ENCODE measurements around the gene SCART1. TPM values are rescaled to one million over a fixed set of nuclear protein-coding genes. Genes with fewer than 3 reads are reported as not detected.

Gene SCART1
- total and polyA plus RNA-seq, 2 of the 4 experiments (the other 2 are of a cell fraction), result 0.54 to 2.1 TPM

DNA sequence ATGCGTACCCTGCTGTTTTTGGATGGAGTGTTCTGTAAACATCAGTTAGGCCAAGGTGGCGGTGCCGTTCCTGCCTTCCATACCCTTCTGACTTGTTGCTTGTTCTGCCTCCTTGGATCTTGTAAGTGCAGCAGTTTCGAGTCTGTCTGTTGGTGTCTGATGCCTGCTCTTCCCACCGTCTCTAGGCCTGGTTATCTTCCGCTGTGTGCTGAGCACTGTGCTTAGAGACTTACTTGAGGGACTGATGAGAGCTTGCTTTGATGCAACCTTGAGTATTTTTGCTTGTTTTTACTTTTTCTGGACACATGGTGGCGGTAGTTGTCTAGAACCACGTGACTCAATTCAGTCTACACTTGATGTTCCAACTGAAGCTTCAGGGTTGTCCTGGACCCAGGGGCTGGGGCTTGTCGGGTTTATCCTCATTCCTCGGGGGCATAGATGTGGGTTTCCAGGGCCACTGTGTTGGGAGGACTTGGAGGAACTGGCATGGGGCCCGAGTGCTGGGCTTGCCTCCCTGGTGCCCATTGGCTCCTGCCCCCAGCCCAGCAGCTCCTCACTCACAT, 15.0 kb upstream of the SCART1 start:
- intact Hi-C loops (cut with micrococcal nuclease), result loop anchor here (5.0 kb wide), 1 partner anchor 59 kb away; no protein-coding TSS in a partner anchor
- H3K4ac ChIP-seq (ENCODE audit: low read depth, low read length), result no peak overlapping the region

More for the DNA sequence above, 15.0 kb upstream of the SCART1 start:
- Histone ChIP-seq H3K9ac (ENCODE audit: low read depth, low read length) (no peak overlapping the region), H3K79me1 (ENCODE audit: low read depth in 1 of 2, low read length in 2 of 2) (no peaks in the 10 kb centered on the region), H4K5ac (ENCODE audit: low read depth, low read length) (no peak overlapping the region), H3K27me3 (ENCODE audit: control insufficient read depth, insufficient read depth, low read length) (no peaks in the 10 kb centered on the region), H2BK5ac (ENCODE audit: low read depth, low read length, poor library complexity, severe bottlenecking) (no peak overlapping the region), H2AFZ (replicated peaks; ENCODE audit: low read length, poor library complexity) (no peak overlapping the region), H3K56ac (ENCODE audit: extremely low read depth, insufficient read depth, low read length) (no peak overlapping the region), H2BK20ac (ENCODE audit: low read depth, low read length) (no peak overlapping the region), H3K9me3 (ENCODE audit: control insufficient read depth, insufficient read depth, low read length) (no peaks in the 10 kb centered on the region), H4K8ac (ENCODE audit: low read depth in 2 of 2, low read length in 2 of 2) (no peak overlapping the region), H2BK120ac (ENCODE audit: low read depth, low read length) (no peak overlapping the region), H3K14ac (replicated peaks; ENCODE audit: low read depth, low read length) (no peak overlapping the region), H2AK9ac (replicated peaks; ENCODE audit: low read depth, low read length, poor library complexity) (no peak overlapping the region), H3K27ac (ENCODE audit: insufficient read depth, low read length) (no peak overlapping the region), H3K23ac (ENCODE audit: low read depth, low read length) (no peak overlapping the region), H3K36me3 (ENCODE audit: control insufficient read depth, insufficient read depth, low read length) (no peaks in the 10 kb centered on the region), H2BK15ac (ENCODE audit: low read depth, low read length) (no peak overlapping the region), H3K9me1 (ENCODE audit: insufficient read depth, low read length) (no peaks in the 10 kb centered on the region; the same call in 1 of the 2 replicates), H3K4me1 (ENCODE audit: control insufficient read depth, insufficient read depth, low read length) (no peaks in the 10 kb centered on the region), H3K4me3 (ENCODE audit: insufficient read depth, low read depth, low read length) (no peak overlapping the region), H3K4me2 (ENCODE audit: low read depth, low read length) (no peak overlapping the region), H4K20me1 (ENCODE audit: insufficient read depth, low read length) (no peaks in the 10 kb centered on the region), H3K18ac (ENCODE audit: low read depth, low read length) (no peak overlapping the region), H4K91ac (ENCODE audit: insufficient read depth, low read depth, low read length) (no peak overlapping the region), H2AK5ac (ENCODE audit: low read depth, low read length) (no peak overlapping the region)
- ChIA-PET CTCF (no interaction called here), POLR2A (ENCODE audit: unreplicated experiment) (no interaction called here)
- 76% methylated on average over 6 of the region's 11 CpGs; no CpG with 5 or more reads in 1 of the 2 experiments for WGBS, 2 experiments (ENCODE audit: extremely low coverage in 2 of 2, insufficient read length in 1 of 2)
- TF ChIP-seq, protein P1, sequence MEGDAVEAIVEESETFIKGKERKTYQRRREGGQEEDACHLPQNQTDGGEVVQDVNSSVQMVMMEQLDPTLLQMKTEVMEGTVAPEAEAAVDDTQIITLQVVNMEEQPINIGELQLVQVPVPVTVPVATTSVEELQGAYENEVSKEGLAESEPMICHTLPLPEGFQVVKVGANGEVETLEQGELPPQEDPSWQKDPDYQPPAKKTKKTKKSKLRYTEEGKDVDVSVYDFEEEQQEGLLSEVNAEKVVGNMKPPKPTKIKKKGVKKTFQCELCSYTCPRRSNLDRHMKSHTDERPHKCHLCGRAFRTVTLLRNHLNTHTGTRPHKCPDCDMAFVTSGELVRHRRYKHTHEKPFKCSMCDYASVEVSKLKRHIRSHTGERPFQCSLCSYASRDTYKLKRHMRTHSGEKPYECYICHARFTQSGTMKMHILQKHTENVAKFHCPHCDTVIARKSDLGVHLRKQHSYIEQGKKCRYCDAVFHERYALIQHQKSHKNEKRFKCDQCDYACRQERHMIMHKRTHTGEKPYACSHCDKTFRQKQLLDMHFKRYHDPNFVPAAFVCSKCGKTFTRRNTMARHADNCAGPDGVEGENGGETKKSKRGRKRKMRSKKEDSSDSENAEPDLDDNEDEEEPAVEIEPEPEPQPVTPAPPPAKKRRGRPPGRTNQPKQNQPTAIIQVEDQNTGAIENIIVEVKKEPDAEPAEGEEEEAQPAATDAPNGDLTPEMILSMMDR (conservative IDR thresholded peaks at IDR 0.05; ENCODE audit: low read depth, low read length), result 0 out of 2 replicates have a peak, but pooled peaks have one; percentile 30
- no peak for TF ChIP-seq RFX5 (IDR thresholded peaks at IDR 0.05; ENCODE audit: low read depth, low read length)
- TF ChIP-seq, protein P2, sequence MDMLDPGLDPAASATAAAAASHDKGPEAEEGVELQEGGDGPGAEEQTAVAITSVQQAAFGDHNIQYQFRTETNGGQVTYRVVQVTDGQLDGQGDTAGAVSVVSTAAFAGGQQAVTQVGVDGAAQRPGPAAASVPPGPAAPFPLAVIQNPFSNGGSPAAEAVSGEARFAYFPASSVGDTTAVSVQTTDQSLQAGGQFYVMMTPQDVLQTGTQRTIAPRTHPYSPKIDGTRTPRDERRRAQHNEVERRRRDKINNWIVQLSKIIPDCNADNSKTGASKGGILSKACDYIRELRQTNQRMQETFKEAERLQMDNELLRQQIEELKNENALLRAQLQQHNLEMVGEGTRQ (IDR thresholded peaks at IDR 0.05; ENCODE audit: low read depth, low read length), result peak; percentile 81
- no peak for TF ChIP-seq SMC3 (IDR thresholded peaks at IDR 0.05; ENCODE audit: low read depth, low read length)
- ATAC-seq (ENCODE audit: low read depth) (0 out of 2 replicates have a peak, but pooled peaks have one; percentile 43), DNase-seq (no peak)
- dilution Hi-C loops (cut with HindIII; ENCODE audit: low sequenced_read_pairs, unreplicated experiment) (no loop called here), in situ Hi-C loops (cut with MboI; ENCODE audit: low sequenced_read_pairs) (loop anchor here (5.0 kb wide), 1 partner anchor 134 kb away; no protein-coding TSS in a partner anchor)
- no TSS peak for BruUV-seq (replicated peaks)
